ENCODE results near the gene ACVR1B. TPM values are rescaled to one million over a fixed set of nuclear protein-coding genes. Genes with fewer than 3 reads are reported as not detected.

Gene ACVR1B
- total and polyA plus RNA-seq, 3 donors from 2014 or later, result 36.8 to 44.6 (median 37.3) TPM

DNA sequence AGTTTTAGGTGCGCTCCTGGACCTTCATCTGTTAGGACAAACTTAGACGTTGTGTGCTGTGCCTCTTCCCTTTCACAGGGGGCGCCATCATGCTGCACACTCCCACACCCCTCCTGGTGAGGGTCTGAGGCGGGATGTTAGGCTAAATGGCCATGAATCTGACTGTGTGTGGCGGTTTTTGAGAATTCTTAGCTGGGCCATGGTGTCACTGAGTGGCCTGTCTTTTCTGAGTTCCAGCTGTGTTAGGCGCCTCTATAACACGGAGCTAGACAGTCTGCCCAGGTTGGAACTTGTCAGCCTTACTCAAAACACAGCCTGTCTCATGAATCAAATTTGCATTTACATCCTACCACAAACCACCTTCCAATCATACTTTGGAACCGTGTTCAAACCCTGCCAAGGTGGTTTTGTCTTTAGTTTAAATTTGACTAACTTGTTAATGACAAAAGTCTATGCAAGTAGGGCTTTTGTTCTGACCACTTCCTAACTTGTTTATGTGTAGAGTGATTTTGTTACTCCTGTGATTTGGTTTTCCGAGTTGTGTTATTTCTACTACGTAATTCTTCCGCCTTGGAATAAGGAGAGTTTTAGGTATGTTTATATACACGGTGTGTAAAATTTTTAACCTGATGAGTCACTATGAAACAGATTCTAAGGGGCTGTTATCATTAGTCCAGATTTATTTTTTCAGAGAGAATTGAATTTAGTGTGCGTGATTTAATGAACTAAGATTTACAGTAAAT lies 19.6 kb downstream of the ACVR1B start:
- H3K9me3 ChIP-seq, result no peaks in the 10 kb centered on the region
- 82 to 88% methylated on average over 13 of the region's 13 CpGs for WGBS, 2 donors
- no peaks in the 10 kb centered on the region for H3K27me3 ChIP-seq
- H3K4me3 ChIP-seq, result no peak overlapping the region
- H3K36me3 ChIP-seq (ENCODE audit: low read depth, missing control alignments), result no peaks in the 10 kb centered on the region
- DNase-seq, result no peak
- intact Hi-C loops (cut with DNase I; ENCODE audit: low total_unique reads), result no loop called here
- TF ChIP-seq, protein P1, sequence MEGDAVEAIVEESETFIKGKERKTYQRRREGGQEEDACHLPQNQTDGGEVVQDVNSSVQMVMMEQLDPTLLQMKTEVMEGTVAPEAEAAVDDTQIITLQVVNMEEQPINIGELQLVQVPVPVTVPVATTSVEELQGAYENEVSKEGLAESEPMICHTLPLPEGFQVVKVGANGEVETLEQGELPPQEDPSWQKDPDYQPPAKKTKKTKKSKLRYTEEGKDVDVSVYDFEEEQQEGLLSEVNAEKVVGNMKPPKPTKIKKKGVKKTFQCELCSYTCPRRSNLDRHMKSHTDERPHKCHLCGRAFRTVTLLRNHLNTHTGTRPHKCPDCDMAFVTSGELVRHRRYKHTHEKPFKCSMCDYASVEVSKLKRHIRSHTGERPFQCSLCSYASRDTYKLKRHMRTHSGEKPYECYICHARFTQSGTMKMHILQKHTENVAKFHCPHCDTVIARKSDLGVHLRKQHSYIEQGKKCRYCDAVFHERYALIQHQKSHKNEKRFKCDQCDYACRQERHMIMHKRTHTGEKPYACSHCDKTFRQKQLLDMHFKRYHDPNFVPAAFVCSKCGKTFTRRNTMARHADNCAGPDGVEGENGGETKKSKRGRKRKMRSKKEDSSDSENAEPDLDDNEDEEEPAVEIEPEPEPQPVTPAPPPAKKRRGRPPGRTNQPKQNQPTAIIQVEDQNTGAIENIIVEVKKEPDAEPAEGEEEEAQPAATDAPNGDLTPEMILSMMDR (IDR thresholded peaks at IDR 0.05), result peak in 1 of 3 experiments; percentile 15
- no peak for TF ChIP-seq POLR2A (IDR thresholded peaks at IDR 0.05)
- H3K27ac ChIP-seq, result no peak overlapping the region
- peaks cover 9% of the 10 kb centered on the region for H3K4me1 ChIP-seq

DNA sequence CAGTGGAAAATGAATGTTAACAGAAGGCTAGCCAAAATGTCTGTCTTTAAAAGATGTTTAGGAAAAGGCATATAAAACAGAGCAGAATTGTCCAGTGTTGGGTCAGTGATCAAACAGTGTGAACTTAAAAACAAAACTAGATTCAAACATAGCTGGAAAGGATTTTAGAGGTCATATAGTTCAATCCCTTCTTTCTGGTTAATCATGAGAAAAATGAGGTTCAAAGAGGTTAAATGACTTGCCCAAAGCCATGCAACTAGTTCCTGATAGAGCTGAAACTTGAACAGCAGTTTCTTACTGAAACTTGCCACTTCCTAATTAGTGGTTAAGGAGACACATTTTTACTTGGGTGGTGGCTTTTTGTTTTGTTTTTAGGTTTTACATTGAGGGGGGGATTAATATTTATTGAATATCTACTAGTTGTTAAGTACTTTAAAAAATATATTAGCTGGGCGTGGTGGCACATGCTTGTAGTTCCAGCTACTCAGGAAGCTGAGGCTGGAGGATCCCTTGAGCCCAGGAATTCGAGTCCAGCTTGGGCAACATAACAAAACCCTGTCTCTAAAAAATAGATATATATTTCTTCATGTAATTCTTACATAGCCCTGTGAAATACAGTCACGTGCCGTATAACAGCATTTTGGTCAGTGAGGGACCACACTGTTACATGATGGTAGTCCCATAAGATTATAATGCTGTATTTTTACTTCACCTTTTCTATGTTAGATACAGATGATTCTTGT lies 20.4 kb downstream of the ACVR1B start:
- peaks cover 9% of the 10 kb centered on the region for H3K4me1 ChIP-seq
- DNase-seq, result no peak
- no peak overlapping the region for H3K4me3 ChIP-seq
- H3K9me3 ChIP-seq, result no peaks in the 10 kb centered on the region
- no peaks in the 10 kb centered on the region for H3K36me3 ChIP-seq (ENCODE audit: low read depth, missing control alignments)
- 73 to 83% methylated on average over 4 of the region's 4 CpGs for WGBS, 2 donors
- no peaks in the 10 kb centered on the region for H3K27me3 ChIP-seq
- intact Hi-C loops (cut with DNase I; ENCODE audit: low total_unique reads), result no loop called here
- no peak overlapping the region for H3K27ac ChIP-seq
- TF ChIP-seq, protein P1 (IDR thresholded peaks at IDR 0.05), result no peak
- TF ChIP-seq POLR2A (IDR thresholded peaks at IDR 0.05), result no peak

GRCh38 chr12:51972422-51972812 lies 20.9 kb downstream of the ACVR1B start:
- WGBS, 2 donors, result 63 to 70% methylated on average over 5 of the region's 5 CpGs
- H3K27ac ChIP-seq, result no peak overlapping the region
- DNase-seq, result no peak
- intact Hi-C loops (cut with DNase I; ENCODE audit: low total_unique reads), result no loop called here
- H3K9me3 ChIP-seq, result no peaks in the 10 kb centered on the region
- peaks cover 9% of the 10 kb centered on the region for H3K4me1 ChIP-seq
- H3K36me3 ChIP-seq (ENCODE audit: low read depth, missing control alignments), result no peaks in the 10 kb centered on the region
- no peaks in the 10 kb centered on the region for H3K27me3 ChIP-seq
- no peak overlapping the region for H3K4me3 ChIP-seq
- TF ChIP-seq, protein P1 (IDR thresholded peaks at IDR 0.05), result no peak
- TF ChIP-seq POLR2A (IDR thresholded peaks at IDR 0.05), result no peak

DNA sequence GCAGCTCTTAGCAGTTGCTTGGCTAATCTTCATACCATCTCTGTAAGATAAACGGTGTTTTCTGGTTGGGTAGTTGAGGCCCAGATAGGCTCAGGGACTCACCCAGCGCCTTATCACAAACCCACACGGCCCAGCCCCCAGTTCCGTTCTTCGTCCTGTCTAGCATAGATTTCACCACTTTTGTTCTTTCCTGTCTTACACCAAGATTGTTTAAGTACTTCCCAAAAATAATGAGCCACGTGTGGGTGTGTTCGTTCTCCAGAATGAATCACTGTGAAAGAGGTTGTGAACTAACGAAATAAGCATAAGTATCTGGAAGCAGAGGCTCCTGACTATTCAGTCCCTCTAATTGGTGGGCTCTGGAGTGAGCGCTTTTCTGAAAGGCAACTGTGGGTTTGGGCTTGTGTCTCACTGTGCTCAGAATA lies 21.4 kb downstream of the ACVR1B start:
- peak; percentile 48 for DNase-seq
- no peaks in the 10 kb centered on the region for H3K9me3 ChIP-seq
- WGBS, 2 donors, result 57 to 58% methylated on average over 9 of the region's 9 CpGs
- H3K36me3 ChIP-seq (ENCODE audit: low read depth, missing control alignments), result no peaks in the 10 kb centered on the region
- no peaks in the 10 kb centered on the region for H3K27me3 ChIP-seq
- H3K4me1 ChIP-seq, result peaks cover 9% of the 10 kb centered on the region
- H3K4me3 ChIP-seq, result no peak overlapping the region
- no peak overlapping the region for H3K27ac ChIP-seq
- intact Hi-C loops (cut with DNase I; ENCODE audit: low total_unique reads), result no loop called here
- no peak for TF ChIP-seq POLR2A (IDR thresholded peaks at IDR 0.05)
- TF ChIP-seq, protein P1 (IDR thresholded peaks at IDR 0.05), result no peak
